ENCODE data around the gene CBLN3.

The CBLN3 gene

DNA sequence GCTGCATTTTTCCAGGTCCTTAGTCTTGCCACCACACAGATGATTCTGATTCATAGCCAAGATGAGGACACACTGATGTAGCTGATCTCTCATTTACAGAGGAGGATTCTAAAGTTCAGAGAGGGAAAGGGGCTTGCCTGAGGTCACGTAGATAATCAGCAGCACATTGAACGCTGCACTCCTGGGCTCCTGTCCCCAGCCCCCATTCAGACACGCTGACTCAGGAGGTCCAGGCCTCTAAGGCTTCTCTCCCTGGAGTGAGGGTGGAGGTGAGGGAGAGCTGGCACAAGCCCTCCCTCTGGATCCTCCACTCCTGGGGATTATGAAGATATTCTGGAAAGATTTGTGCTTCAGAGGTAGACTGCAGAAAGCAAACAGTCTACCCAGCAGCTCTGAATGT, 51.1 kb downstream of the CBLN3 start:
- H3K4me3 ChIP-seq (ENCODE audit: low read depth, low read length) = no peak overlapping the region
- TF ChIP-seq, protein P1, sequence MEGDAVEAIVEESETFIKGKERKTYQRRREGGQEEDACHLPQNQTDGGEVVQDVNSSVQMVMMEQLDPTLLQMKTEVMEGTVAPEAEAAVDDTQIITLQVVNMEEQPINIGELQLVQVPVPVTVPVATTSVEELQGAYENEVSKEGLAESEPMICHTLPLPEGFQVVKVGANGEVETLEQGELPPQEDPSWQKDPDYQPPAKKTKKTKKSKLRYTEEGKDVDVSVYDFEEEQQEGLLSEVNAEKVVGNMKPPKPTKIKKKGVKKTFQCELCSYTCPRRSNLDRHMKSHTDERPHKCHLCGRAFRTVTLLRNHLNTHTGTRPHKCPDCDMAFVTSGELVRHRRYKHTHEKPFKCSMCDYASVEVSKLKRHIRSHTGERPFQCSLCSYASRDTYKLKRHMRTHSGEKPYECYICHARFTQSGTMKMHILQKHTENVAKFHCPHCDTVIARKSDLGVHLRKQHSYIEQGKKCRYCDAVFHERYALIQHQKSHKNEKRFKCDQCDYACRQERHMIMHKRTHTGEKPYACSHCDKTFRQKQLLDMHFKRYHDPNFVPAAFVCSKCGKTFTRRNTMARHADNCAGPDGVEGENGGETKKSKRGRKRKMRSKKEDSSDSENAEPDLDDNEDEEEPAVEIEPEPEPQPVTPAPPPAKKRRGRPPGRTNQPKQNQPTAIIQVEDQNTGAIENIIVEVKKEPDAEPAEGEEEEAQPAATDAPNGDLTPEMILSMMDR (IDR thresholded peaks at IDR 0.05; ENCODE audit: low read depth, low read length, missing control alignments) = no peak
- DNase-seq (ENCODE audit: low read depth) = no peak

DNA sequence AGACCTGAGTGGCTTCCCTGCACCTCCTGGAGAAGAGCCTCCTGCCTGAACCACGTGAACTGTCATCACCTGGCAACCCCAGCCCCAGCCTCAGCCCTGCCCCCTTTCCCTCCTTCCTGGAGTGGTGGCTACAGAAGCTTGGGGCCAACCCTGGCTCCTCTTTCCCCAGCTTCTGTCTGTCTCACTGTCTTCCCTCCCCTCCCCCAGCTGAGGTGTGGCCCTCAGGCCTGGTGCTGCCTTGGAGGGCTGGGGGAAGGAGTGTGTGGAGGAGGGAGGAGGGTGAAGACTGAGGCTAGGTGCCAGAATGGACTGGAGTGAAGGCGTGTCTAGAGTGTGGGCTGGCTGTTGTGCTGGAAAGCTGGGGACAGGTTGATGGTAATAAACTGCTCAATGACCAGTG, 51.8 kb downstream of the CBLN3 start:
- TF ChIP-seq, protein P1 (IDR thresholded peaks at IDR 0.05; ENCODE audit: low read depth, low read length, missing control alignments) = no peak
- H3K4me3 ChIP-seq (ENCODE audit: low read depth, low read length) = no peak overlapping the region
- no peak for DNase-seq (ENCODE audit: low read depth)

DNA sequence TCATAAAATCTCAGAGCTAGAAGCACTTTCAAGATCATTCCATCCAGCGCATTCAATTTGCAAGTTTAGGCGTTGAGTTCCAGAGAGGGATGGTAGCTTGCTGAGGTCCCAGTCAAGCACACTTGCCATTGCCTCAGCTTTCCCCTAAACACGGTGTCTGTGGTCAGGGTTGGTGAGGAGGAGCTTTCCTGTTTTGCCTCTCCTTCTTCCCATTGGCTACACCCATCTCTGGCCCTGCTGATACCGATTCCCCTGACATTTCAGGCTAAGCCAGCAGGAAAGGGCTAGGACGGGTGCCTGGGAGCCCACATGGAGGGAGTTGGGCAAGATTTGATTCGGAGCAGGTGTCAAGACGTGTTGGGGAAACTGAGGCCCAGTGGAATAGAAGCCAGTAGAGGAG, 52.3 kb downstream of the CBLN3 start:
- H3K4me3 ChIP-seq (ENCODE audit: low read depth, low read length) = no peak overlapping the region
- TF ChIP-seq, protein P1 (IDR thresholded peaks at IDR 0.05; ENCODE audit: low read depth, low read length, missing control alignments) = no peak
- DNase-seq (ENCODE audit: low read depth) = no peak
